HG03571 (cell line): ENCODE data around the gene LHPP.

Experiments
- ATAC-seq: cut with Tn5 transposase; IDR thresholded peaks from one replicate; pipeline ENCODE4 v1.9.1; 2021; ENCODE audit not compliant: unreplicated experiment

The LHPP gene

DNA sequence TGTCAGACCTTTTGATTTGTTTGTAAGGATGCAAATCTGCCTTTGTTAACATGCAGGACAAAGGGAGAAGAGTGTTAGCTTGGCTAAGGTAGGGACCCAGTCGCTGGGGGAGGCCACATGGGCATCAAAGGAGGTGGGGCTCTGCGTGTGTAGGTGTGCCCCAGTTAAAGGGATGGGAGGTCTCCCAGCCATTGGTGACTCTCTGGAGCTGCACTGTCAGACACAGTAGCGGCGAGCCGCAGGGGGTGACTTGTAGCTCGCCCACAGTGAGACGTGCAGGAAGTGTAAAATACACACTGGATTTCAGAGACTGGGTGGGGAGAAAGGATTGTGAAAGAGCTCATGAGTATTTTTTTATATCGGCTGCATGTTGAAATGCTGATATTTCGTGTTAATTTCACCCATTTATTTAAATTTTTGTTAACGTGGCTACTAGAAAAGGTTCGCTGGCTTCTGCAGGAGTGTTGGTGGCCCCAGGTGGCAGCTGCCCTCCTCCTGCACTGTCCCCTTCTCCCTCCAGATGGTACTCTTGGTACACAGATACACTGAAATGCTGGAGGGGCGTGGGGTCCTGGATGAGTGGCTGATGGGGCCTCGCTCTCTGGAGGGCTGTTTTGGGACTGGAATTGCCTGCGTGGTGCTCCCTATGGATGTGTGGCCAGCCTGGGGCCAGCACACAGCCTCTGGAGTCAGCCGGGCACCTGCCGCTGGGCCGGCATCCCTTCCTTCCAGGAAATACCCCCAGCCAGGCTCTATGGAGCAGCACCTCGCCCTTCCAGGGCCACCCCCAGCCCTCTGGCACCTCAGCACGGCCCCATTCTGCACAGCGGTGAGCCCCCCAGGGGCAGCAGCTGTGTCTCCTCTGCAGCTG, 59.2 kb downstream of the LHPP start:
- ATAC-seq, result no peak

DNA sequence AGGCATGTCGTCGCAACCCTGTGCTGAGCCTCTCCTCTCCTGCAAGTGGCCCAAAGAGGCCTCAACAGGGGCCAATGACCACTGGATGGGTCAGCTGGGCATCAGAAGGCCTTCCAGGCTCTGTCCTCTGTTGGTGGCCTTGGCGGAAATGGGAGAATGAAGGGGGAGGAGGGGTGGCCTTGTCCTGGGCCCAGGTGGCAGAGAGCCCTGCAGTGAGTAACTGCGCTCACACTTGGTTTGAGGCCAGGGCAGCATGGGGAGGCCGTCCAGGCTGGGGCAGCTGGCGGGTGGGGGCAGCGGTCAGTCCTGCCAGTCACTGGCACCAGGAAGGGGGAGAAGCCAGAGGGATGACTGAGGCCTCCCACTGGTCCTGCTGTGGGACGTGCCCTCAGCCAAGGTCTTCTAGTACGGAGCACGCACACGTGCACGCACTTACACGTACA, 59.8 kb downstream of the LHPP start:
- no peak for ATAC-seq

DNA sequence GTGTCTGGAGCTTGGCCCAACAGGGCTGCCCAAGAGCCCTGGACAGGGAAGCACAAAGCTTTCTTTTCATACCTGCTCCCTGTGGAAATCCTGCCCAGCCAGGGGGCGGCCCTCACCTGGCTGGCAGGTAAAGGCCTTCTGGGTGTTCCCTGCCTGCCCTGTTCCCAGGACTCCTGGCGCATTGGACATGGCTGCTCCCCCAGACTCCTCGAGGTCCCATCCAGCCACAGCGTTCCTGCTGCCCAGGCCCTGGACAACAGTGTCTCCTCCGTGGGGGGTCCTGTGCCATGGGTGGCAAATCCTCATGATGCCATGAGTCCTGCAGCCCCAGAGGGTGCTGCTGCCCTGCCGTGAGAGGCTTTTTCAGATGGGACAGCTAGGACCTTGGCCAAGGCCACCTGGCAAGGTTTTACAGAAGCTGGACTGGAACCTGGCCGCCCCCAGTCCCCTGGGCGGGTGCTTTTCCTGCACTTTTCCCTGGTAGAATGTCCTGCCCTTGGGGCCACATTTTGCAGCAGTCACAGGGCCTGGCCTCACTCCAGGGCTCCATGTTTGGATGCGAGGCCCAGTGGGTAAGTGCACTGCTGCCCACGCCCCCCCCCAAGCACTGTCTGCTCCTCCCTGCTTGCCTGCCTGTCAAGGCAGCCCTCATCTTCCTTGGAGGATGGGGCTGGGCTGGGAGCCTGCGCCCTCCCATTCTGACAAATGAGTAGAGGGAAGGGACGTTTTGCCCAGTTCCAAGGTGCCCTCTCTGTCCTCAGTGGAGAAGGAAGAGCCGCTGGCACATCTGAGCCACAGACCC, 60.7 kb downstream of the LHPP start:
- ATAC-seq, result no peak

DNA sequence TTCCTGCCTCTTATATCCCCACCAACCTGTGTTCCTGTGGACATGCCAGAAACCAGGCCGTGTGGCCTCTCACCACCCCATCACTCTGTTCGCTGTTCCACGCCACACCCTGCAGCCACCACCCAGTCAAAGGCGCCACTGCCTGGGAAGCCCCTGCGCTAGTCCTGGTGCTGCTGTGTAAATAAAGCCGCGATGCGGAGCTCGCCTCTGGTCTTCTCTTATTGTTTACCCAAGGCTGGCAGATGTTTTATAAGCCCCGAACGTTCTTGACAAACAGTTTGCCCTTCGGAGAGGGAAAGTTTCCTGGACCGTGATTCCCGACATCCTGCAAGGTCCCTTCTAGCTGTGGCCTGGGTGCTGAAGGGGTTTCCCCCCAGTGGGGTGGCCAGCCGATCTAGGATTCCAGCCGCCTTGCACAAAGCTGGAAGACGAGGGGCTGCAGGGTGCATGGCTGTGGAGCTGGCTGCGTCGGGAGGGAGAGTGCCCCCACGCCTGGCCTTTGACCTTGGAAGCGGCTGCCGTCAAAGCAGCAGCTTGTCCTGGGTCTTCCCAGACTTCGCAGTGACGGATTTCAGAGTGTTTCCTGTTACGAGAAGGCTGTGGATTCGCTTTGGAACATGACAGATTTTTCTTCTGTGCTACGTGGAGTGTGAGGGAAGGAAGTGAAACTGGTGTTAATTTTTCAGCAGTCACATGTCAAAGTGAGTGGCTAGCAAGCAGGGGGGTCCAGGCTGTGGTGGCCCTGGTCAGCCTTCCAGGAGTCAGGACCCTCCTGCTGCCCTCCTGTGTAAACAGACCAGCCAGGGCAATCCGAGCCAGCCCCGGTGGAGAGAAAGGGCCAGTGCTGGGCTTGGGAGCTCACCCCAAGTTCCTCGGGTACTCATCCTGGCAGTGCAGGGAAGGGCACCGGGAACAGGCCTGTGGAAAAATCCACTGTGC, 61.6 kb downstream of the LHPP start:
- ATAC-seq, result no peak

DNA sequence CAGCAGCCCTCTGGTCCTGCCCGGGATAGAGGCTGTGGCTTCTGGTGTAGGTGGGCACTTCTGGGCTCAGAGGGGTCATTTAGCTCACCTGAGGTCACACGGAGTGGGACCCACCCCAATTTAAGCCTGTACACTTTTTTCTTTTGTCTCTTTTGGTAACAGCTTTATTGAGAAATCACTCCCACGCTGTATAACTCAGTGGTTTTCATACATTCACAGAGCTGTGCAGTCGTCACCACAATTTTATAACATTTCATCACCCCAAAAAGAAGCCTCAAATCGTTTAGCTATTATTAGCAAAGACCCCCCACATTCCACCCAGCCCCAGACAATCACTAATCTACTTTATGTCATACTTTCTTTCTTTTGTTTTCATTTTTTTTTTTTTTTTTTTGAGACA, 62.3 kb downstream of the LHPP start:
- ATAC-seq, result no peak

DNA sequence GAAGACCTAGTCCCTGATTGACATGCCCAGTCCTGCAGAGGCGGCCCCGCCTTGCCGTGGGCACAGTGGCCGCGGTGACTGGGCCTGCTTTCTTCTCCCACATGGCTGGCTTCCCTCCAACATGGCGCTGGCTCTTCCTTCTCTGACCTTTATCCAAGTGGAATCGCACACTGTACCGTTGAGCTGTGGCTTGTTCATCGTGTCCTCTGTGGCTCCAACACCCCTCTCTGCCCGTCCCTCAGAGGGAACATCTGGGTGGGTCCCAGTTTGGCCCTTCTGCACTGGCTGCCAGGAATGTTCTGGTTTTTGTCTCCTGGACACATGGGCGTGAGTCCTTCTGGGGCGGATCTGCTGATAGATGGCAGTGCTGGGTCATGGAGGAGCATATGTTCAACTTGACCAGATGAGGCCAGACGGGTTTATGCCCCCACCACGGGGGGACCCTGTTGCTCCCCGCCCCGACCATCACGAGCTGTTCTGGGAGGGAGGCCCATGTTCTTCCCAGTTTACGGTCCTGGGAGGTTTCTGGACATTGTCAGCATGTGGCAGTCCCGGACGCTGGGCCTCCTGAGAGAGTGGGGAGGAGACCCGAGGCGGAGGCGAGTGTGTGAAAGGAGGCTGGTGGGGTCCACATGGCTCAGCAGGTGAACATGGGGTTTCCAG, 63.5 kb downstream of the LHPP start:
- ATAC-seq, result no peak

DNA sequence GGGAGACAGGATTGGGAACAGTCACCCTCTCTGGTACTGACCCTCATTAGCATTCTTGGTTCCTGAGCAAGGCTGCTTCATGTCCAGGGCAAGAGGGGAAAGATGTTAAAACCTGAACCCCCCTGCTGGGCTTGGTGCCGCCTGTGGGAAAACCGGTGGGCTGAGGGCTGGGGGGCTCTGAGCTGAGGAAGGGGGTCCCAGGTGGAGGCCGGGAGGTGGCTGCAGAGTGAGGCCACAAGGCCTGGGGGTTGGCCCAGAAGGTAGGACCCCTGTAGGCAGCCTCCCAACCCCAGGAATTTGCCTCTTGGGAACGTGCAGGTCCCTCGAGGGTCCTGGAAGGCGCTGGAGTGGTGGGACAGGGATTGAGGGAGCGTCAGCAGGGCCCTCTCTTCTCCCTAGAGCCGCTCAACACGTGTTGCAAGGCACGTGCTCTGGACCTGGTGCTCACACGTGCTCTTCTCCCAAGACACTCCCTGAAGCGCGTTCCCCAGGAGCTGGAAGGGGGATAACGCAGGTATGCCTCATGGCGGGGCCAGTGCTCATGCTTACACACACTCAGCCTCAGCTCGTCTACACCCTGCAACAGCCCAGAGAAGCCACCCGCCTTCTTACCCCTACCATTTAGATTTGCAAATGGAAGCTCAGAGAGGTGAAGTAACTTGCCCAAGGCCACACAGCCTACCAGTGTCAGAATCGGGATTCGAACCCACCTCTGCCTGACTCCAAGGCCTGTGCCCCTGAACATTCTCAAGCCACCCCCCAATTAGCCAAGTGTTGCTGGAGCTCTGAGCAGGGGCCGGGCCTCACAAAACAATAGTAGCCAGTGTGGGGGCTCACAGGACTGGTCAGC, 64.4 kb downstream of the LHPP start:
- no peak for ATAC-seq

DNA sequence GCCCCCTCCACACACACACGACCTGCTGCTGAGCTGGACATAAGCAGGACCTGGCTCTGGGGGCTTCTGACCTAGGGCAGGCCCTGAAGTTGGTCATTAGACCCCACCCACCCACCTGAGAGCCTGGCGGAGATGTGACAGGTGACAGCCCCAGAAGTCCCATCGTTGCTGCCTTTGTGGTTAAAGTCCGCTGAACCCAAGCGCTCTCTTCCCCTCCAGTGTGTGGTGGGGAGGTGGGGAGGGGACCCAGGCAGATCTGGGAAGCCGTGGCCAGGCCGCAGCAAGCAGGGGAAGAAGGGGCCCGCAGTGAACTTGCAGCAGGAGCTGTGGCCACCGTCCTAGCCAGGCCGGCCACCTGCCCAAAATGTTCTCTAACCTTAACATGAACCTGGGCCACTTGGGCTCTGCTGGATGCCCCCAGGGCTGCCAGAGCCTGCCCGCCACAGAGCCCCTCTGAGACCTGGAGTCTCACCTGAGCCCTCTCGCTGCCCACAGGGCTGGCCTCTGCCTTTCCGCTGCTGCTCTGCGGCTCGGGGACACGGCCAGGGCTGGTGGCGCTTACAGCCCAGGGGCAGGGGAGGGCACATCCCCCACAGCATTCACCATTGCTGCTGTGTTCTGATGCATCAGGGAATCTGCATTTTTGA, 65.1 kb downstream of the LHPP start:
- no peak for ATAC-seq

DNA sequence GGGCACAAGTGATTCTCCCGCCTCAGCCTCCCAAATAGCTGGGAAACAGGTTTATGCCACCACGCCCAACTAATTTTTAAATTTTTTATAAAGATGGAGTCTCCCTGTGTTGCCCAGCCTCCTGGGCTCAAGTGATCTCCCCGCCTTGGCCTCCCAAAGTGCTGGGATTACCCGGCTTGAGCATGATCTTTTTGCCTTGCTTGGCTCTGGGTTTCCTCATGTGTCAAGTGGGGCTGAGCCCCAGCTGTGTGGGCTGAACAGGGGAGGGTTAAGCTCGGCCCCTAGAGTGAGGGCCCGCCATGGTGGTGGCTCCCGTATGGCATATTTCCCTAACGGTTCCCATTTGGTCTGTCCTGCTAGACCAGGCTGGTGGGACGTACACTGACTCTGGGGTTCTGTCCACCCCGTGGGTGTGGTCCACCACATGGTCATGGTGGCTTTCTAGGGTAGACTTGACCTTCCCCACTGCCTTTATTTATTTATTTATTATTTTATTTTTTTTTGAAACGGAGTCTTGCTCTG, 66.3 kb downstream of the LHPP start:
- ATAC-seq, result no peak

DNA sequence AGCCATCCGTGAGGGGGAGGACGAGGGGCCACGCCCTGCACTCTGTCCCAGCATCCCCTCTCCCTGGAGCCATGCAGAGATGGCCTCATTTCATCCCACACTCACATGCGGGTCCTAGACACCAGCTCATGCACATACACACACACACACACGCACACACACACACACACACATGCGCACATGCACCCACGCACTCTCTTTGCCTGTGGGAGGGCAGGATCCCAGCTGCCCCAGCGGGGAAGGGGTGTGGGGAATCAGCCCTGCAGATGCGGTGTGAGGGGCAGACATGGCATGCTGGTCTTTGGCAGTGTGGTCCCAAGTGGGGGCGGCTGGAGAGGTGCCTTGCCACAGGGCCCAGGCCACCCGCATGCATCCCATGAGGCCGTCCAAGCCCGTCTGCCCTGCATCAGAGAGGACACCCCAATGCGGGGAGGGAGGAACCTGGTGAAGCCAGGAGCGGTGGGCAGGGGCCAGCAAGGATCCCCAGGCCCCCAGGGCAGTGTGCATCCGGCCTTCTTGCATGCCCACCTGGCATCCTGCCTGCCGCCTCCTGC, 68.1 kb downstream of the LHPP start:
- no peak for ATAC-seq

DNA sequence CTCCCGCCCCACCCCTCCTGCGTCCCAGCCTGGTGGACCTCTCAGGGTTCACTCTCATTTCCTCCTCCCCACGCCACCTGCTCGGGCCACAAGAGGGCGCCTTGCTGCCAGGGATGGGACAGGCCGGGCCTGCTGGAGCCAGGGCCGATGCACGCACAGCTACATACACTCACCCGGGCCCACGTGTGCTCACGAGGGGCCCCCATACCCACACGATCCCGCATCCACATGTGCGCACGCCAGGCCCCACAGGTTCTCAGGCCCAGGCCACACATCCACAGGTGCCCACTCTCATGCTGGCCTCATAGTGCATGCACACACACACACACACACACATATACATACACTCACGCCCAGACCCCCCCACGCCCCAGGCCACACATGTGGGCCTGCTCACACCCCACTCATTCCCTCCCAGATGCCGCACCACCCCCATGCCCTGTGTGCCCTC, 68.6 kb downstream of the LHPP start:
- peak; percentile 86 for ATAC-seq

DNA sequence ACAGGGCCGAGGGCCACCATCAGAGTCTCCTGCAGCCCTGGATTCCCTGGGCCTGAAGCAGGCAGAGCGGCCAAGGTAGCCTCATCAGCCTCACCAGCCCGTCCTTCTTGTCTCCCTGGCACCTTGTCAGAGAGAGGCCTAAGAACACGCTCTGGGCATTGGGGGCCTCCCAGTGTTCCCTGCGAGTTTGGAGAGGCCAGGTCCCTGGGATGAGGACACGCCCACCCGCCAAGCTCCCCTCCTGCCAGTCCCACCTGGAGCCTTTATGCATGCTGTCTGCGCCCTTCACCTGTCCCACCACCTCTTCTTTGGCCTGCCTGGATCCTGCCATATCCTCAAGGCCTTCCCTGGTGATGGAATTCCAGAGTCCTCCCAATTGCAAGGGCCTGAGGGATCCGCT, 69.2 kb downstream of the LHPP start:
- ATAC-seq, result no peak

DNA sequence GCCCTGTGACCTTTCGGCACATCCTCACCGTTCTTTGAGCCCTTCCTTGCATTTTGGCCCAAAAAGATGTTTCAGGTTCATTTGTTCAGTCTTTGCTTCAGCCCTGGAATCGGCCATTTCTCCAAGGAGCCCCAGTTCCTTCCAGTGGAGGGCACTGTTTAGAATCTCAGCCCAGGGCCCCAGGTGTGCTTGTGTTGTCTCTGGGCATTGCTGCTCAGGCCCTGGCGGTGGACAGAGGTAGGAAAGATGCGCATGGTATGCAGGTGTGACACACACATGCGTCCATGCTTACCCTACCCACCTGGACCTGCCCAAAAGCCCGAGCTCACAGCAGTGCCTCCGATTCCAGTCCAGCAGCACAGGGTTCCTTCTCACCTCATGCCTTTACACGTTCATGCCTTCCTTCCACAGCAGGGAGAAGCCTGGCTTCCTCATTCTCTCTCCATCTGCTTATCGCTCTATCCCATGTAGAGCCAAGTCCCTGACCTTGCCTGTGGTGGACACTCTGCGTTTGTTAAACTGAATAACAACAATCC, 70.6 kb downstream of the LHPP start:
- no peak for ATAC-seq

DNA sequence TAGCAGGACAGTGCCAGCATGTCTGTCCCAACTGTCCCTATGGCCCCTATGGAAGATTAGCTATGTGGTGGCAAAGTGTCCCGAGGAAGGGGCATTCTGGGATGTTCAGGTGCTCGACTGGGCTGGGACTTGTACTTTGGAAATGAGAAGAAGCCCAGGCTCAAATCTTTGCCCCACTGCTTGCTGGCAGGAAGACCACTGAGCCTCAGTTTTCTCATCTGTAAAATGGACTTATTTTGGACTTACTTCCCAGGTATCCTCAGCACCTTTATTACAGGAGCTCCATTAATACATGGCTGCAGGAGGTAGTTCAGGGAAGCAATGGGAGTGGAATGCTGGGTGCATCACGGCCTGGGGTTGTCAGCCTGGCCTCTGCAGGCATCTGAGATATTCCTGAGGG, 71.2 kb downstream of the LHPP start:
- ATAC-seq, result no peak

DNA sequence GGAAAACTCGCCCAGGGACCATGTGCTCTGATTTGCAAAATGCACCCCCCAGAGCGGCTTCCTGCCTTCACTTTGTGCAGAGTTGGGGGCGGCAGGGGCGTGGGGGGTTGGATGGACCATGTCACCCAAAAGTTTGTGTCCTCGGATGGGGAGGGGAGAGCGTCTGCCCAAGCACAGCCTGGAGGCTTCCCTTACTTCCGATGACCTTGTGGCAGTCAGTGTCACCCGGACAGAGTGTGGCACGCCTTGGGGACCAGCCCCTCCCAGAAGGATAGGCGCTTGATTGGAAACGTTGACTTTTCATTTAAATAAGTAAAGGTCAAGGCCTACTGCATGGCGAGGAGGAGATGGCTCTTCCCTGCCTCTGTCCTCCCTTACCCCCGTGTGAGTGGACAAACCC, 71.6 kb downstream of the LHPP start:
- no peak for ATAC-seq

DNA sequence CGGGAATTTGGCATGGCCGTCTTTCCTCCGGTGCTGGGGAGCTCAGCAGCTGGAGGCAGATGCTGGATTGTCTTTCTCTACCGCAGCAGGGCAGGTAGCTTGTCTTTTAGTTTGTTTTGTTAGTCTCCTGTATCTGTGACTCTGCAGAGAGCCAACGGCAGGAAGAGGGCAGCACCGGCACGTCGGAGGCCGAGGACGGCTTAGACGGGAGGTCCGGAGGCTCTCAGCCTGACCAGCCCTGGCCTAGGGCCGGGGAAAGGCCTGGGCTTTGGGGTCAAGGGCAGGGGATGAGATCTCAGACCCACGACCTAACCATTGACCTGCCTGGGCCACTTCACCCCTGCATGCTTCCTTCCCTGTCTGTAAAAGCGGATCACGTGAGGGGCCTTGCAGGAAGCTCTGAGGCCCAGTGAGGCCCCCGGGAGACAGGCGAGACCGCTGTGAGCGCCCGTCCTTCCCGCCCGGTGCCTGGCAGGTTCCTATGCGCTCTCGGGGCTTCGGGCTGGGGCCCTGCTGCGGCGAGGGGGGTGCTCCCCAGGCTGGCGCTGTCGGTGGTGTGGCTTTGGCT, 72.7 kb downstream of the LHPP start:
- ATAC-seq, result no peak

DNA sequence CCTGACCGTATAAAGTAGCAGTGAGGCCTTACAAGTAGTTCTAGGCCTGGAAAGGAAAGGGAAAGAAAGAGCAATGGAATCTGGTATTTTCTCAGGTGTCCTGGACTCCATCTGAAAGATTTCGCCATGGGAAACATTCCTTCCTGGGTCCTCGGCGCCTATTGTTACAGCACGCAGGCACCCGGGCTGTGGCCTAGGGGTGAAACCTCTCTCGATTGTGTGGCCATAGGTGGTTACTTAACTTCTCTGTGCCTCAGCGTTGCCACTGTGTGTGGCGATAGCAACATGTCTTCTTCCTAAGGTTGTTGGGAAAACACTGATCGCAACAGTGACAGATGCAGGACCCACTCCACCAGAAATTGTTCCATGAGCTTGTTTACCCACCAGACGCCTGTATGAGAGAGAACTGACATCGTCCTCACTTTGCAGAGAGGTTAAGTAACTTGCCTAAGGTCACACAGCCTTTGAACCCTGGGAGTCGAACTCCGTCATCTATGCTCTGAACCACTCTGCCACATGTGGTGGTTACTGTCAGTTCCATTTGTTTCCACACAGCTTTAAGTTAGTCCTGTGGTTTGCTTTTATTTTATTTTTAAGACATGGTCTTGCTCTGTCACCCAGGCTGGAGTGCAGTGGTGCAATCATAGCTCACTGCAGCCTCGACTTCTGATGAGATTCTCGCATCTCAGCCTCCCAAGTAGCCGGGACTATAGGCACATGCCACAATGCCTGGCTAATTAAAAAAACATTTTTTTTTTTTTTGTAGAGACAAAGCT, 73.4 kb downstream of the LHPP start:
- ATAC-seq, result no peak
